Measurements from ENCODE around the gene TYMP.
"Not testable (repeated sequence)": the region's sequence is repeated elsewhere in the genome, so short reads cannot be mapped to it uniquely, and the experiment has no call there.

TYMP gene

GRCh38 chr22:50540381-50540780 is 10.6 kb upstream of the TYMP start:
- DNase-seq (ENCODE audit: low read depth): no peak

- no peak for DNase-seq (ENCODE audit: low read depth)
Measured at GRCh38 chr22:50537765-50538164, 8.0 kb upstream of the TYMP start.

GRCh38 chr22:50536226-50536625 is 6.4 kb upstream of the TYMP start:
- DNase-seq (ENCODE audit: low read depth): no peak

- no peak for DNase-seq (ENCODE audit: low read depth)
Measured at GRCh38 chr22:50535113-50535512, 5.3 kb upstream of the TYMP start.

GRCh38 chr22:50533856-50534711 is 4.3 kb upstream of the TYMP start:
- DNase-seq (ENCODE audit: low read depth): not testable (repeated sequence)

- DNase-seq (ENCODE audit: low read depth): no peak
Measured at GRCh38 chr22:50532824-50533796, 3.3 kb upstream of the TYMP start.

- no peak for DNase-seq (ENCODE audit: low read depth)
Measured at GRCh38 chr22:50531962-50532674, 2.3 kb upstream of the TYMP start.

GRCh38 chr22:50531546-50531961 is 1.7 kb upstream of the TYMP start:
- no peak for DNase-seq (ENCODE audit: low read depth)

GRCh38 chr22:50530877-50531545 is 1.2 kb upstream of the TYMP start:
- DNase-seq (ENCODE audit: low read depth): peak; percentile 56

- no peak for DNase-seq (ENCODE audit: low read depth)
Measured at GRCh38 chr22:50530580-50530876, 716 bp upstream of the TYMP start.

GRCh38 chr22:50529416-50529896 is 356 bp downstream of the TYMP start:
- no peak for DNase-seq (ENCODE audit: low read depth)

- no peak for DNase-seq (ENCODE audit: low read depth)
Measured at GRCh38 chr22:50528682-50529415, 963 bp downstream of the TYMP start.

- no peak for DNase-seq (ENCODE audit: low read depth)
Measured at GRCh38 chr22:50527921-50528681, 1.7 kb downstream of the TYMP start.

- DNase-seq (ENCODE audit: low read depth): no peak
Measured at GRCh38 chr22:50526834-50527801, 2.7 kb downstream of the TYMP start.

- DNase-seq (ENCODE audit: low read depth): peak; percentile 67
Measured at GRCh38 chr22:50526108-50526833, 3.5 kb downstream of the TYMP start.

- no peak for DNase-seq (ENCODE audit: low read depth)
Measured at GRCh38 chr22:50525858-50526107, 4.0 kb downstream of the TYMP start.

- peak; percentile 98 for DNase-seq (ENCODE audit: low read depth)
Measured at GRCh38 chr22:50525104-50525857, 4.5 kb downstream of the TYMP start, which contains the start of gene SCO2. SCO2 (minus strand) TSS chr22:50525598; CDS start chr22:50524411, 1,187 bp downstream.

GRCh38 chr22:50524676-50525103 is 5.1 kb downstream of the TYMP start:
- DNase-seq (ENCODE audit: low read depth): no peak
